Muscle of leg (tissue), 11 donors: ENCODE data around the gene LATS1. TPM values are rescaled to one million over a fixed set of nuclear protein-coding genes. Genes with fewer than 3 reads are reported as not detected.

Source experiments
- DNase-seq: peaks from one replicate; pipeline ENCODE4 v3.0.0; 2013
- H3K27ac ChIP-seq: one replicate; pipeline ENCODE4 v1.5.1; 2013; ENCODE audit warnings: mild to moderate bottlenecking, low read length, control low read depth
- H3K27me3 ChIP-seq: one replicate; pipeline ENCODE4 v1.6.1; 2013; ENCODE audit warnings: low read length; ENCODE audit not compliant: control insufficient read depth, insufficient read depth
- H3K36me3 ChIP-seq: one replicate; pipeline ENCODE4 v1.6.1; 2013; ENCODE audit warnings: low read length; ENCODE audit not compliant: control insufficient read depth, insufficient read depth
- H3K4me1 ChIP-seq: one replicate; pipeline ENCODE4 v1.6.1; 2013; ENCODE audit warnings: low read length; ENCODE audit not compliant: control insufficient read depth, insufficient read depth
- H3K4me3 ChIP-seq: one replicate; pipeline ENCODE4 v1.5.1; 2013; ENCODE audit warnings: low read length, control low read depth
- H3K9me3 ChIP-seq: replicated peaks from 2 replicates; pipeline ENCODE4 v1.6.1; 2013; ENCODE audit warnings: low read depth, low read length; ENCODE audit not compliant: control insufficient read depth
- WGBS: methylation state at CpG from one replicate; pipeline ENCODE4 v1.1.5; 2013; ENCODE audit warnings: missing lambda C conversion rate; ENCODE audit not compliant: insufficient coverage; 5-methylcytosine and 5-hydroxymethylcytosine counted together
- polyA plus RNA-seq, 8 donors: library from polyadenylated mRNA; unstranded; fragments of 120-200 nt; gene quantifications; one replicate each; pipeline versions ENCODE4 v1.2.1 to v1.2.3, GENCODE V29; 2013; ENCODE audit warnings: inconsistent platforms in 1 of 8, low replicate concordance in 1 of 8; ENCODE audit not compliant: insufficient read length in 8 of 8, insufficient read depth in 1 of 8
- total RNA-seq: library from RNA; stranded (reverse); fragments of 120-200 nt; gene quantifications from one replicate; pipeline ENCODE4 v1.2.4, GENCODE V29; 2013

The LATS1 gene
- total and polyA plus RNA-seq, 9 donors = 11.6 to 21.8 (median 16.8) TPM

- peak overlapping the region; percentile 97 for H3K4me3 ChIP-seq
- no peaks in the 10 kb centered on the region for H3K9me3 ChIP-seq
- peak; percentile 8 for DNase-seq
- H3K4me1 ChIP-seq = peaks cover 7% of the 10 kb centered on the region
- peak overlapping the region; percentile 99 for H3K27ac ChIP-seq
- no CpG with 5 or more reads among the region's 8 CpGs for WGBS
- no peaks in the 10 kb centered on the region for H3K27me3 ChIP-seq
- peaks cover 4% of the 10 kb centered on the region for H3K36me3 ChIP-seq
These were observed 1.5 kb downstream of the LATS1 start for GRCh38 chr6:149716181-149716963.

DNA sequence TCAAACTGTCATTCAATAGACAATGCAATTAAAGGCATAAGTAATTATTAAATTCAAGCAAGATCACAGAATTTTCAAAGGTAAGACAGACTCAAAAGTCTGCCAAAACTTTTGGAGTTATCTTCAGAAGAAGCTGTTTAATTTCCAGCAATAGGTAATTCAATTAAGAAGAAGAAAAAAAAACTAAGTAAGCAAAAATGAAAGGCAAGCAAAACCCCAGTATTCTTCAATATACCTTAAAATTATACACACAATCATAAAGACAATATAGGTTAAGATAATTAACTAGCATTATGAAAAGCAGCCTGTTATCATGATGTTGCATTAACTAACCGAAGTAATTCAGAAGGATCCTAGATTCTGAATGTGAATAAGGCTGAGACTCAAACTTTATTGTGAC, 3.5 kb downstream of the LATS1 start:
- Histone ChIP-seq H3K36me3 (peaks cover 7% of the 10 kb centered on the region), H3K9me3 (no peaks in the 10 kb centered on the region), H3K4me1 (peaks cover 7% of the 10 kb centered on the region), H3K4me3 (no peak overlapping the region), H3K27me3 (no peaks in the 10 kb centered on the region), H3K27ac (no peak overlapping the region)
- WGBS = no CpG with 5 or more reads among the region's 1 CpG
- no peak for DNase-seq

- whole genome bisulfite sequencing = no CpG with 5 or more reads among the region's 5 CpGs
- no peaks in the 10 kb centered on the region for H3K9me3 ChIP-seq
- H3K36me3 ChIP-seq = peaks cover 7% of the 10 kb centered on the region
- no peaks in the 10 kb centered on the region for H3K27me3 ChIP-seq
- peaks cover 3% of the 10 kb centered on the region for H3K4me1 ChIP-seq
- DNase-seq = no peak
- no peak overlapping the region for H3K27ac ChIP-seq
- H3K4me3 ChIP-seq = no peak overlapping the region
These were observed 6.2 kb downstream of the LATS1 start for GRCh38 chr6:149711711-149712110.

DNA sequence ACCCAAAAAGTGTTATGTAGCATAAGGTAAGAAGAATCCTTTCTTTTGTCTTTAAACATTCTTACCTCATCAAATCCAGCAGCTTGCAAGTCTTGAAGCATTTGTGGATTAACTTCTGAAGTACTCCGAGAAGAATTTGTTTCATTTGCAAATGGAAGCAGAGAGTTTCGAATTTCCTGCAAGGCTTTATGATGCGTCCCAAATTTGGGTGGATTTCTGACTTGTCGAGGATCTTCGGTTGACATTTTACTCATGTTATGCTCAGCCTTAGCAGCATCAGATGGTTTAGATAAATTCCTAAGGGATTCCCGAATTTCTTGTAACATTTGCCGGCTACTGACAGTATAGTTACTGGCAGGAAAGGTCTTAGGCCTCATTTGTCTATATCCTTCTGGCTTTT, 16.2 kb downstream of the LATS1 start:
- no peak for DNase-seq
- Histone ChIP-seq H3K4me1 (no peaks in the 10 kb centered on the region), H3K27ac (no peak overlapping the region), H3K4me3 (no peak overlapping the region), H3K27me3 (no peaks in the 10 kb centered on the region), H3K9me3 (no peaks in the 10 kb centered on the region), H3K36me3 (peaks cover 13% of the 10 kb centered on the region)
- 55% methylated on average over 3 of the region's 7 CpGs for WGBS

- Histone ChIP-seq H3K27me3 (no peaks in the 10 kb centered on the region), H3K36me3 (peaks cover 19% of the 10 kb centered on the region), H3K27ac (no peak overlapping the region), H3K4me3 (no peak overlapping the region), H3K4me1 (no peaks in the 10 kb centered on the region), H3K9me3 (no peaks in the 10 kb centered on the region)
- no peak for DNase-seq
- WGBS = no CpG with 5 or more reads among the region's 2 CpGs
These were observed 18.8 kb downstream of the LATS1 start for GRCh38 chr6:149699150-149699549.

DNA sequence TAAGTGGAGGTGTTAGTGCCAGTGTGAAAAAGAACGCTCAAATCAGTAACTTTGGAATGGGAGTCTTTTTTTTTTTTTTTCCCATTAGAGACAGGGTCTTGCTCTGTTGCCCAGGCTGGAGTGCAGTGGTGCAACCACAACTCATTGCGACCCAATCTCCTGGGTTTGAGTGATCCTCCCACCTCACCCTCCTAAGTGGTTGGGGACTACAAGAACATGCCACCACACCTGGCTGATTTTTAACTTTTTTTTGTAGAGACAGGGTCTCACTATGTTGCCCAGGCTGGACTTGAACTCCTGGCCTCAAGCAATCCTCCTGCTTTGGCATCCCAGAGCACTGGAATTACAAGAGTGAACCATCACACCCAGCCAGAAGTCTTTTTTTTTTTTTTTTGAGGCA, 19.7 kb downstream of the LATS1 start:
- Histone ChIP-seq H3K9me3 (no peaks in the 10 kb centered on the region), H3K36me3 (peaks cover 20% of the 10 kb centered on the region), H3K4me1 (no peaks in the 10 kb centered on the region), H3K4me3 (no peak overlapping the region), H3K27ac (no peak overlapping the region), H3K27me3 (no peaks in the 10 kb centered on the region)
- no peak for DNase-seq
- 100% methylated on average over 1 of the region's 2 CpGs for WGBS

DNA sequence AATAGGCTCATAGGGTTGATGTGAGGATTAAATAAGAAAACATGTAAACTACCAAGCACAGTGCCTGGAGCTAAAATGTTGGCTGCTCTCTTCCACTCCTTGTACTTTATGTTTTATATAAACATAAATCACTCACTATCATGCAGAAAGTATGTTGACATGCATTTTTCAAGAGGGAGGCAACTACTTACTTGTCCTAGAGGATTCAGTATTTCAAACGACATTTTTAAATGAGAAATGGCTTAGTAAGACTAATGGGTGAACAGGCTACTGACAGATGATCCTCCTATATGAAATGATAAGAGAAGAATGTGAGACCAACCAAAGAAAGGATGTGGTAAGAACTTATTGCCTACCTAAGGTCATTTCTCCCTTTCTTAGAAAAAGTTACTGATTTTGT, 21.0 kb downstream of the LATS1 start:
- Histone ChIP-seq H3K36me3 (peaks cover 29% of the 10 kb centered on the region), H3K27me3 (no peaks in the 10 kb centered on the region), H3K4me1 (no peaks in the 10 kb centered on the region), H3K27ac (no peak overlapping the region), H3K9me3 (no peaks in the 10 kb centered on the region), H3K4me3 (no peak overlapping the region)
- no peak for DNase-seq
- no CpG with 5 or more reads among the region's 1 CpG for WGBS

DNA sequence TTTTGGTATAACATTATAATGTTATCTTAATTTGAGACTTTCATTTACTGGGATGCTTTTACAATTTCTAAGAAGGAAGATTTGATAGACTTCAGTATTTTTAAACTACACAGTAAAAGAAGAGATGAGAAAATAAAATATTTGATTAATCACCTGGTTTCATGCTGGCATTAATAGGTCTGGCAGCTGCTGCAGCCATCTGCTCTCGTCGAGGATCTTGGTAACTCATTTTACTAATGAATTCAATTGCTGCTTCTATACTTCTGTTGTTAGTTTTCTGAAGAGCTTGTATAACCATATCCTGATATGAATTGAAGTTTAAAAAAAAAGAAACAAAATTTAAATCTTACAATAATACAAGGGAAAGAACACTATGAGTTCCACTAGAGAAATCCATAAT, 23.0 kb downstream of the LATS1 start:
- Histone ChIP-seq H3K36me3 (peaks cover 29% of the 10 kb centered on the region), H3K9me3 (no peaks in the 10 kb centered on the region), H3K4me3 (no peak overlapping the region), H3K4me1 (no peaks in the 10 kb centered on the region), H3K27ac (no peak overlapping the region), H3K27me3 (no peaks in the 10 kb centered on the region)
- WGBS = no CpG with 5 or more reads among the region's 2 CpGs
- no peak for DNase-seq

GRCh38 chr6:149691201-149691600, 26.7 kb downstream of the LATS1 start:
- WGBS = 100% methylated on average over 2 of the region's 2 CpGs

GRCh38 chr6:149686230-149686629, 31.7 kb downstream of the LATS1 start:
- no peaks in the 10 kb centered on the region for H3K4me1 ChIP-seq
- no peak overlapping the region for H3K27ac ChIP-seq
- H3K4me3 ChIP-seq = no peak overlapping the region
- no peaks in the 10 kb centered on the region for H3K27me3 ChIP-seq
- peaks cover 27% of the 10 kb centered on the region for H3K36me3 ChIP-seq
- DNase-seq = no peak
- no peaks in the 10 kb centered on the region for H3K9me3 ChIP-seq
- WGBS = 94% methylated on average over 4 of the region's 7 CpGs

More at GRCh38 chr6:149691201-149691600, 26.7 kb downstream of the LATS1 start:
- Histone ChIP-seq H3K9me3 (no peaks in the 10 kb centered on the region), H3K4me3 (no peak overlapping the region), H3K27me3 (no peaks in the 10 kb centered on the region), H3K27ac (no peak overlapping the region), H3K4me1 (no peaks in the 10 kb centered on the region), H3K36me3 (peaks cover 28% of the 10 kb centered on the region)
- no peak for DNase-seq
